Stimulated activated CD4-positive, alpha-beta T cell treated with anti-CD3 and anti-CD28 coated beads, Interleukin-1b, Interleukin-23, amount 100 ng/mL, for 4 hours (primary cell): ENCODE data around the gene WASF3.

Experiments
- DNase-seq, 2 donors: peaks; one replicate each; pipeline ENCODE4 v3.0.0-alpha.2; 2020; ENCODE audit warnings: low read depth in 2 of 2

The WASF3 gene

DNA sequence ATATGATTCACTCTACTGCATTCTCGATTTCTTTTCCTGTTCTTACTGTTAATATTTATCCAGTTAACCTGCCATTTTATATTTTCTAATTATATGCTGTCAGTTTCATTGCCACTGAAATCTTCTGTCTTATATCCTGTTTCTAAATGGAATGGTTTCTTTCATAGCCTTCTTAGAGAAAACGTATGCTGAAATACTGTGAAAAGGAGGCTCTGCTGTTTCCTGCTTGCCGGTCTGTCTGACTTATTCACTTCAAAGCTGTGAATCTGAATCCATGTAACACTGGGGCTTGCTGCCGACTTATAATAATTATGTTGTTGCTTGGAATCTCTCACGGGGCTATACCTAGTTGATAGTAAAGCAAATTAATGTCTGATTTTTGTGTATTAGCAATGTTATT is 123.1 kb downstream of the WASF3 start:
- DNase-seq = no peak

DNA sequence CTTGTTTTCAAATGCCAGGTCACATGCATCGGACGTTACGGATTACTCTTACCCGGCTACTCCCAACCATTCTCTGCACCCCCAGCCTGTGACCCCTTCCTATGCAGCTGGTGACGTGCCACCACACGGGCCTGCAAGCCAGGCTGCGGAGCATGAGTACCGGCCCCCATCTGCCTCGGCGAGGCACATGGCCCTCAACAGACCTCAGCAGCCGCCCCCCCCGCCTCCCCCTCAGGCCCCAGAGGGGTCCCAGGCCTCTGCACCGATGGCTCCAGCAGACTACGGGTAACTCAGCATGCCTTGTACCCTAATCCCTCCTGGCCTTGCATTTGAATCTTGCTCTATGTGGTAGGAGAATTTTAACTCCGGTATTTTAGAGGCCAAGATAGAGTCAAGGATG is 123.6 kb downstream of the WASF3 start:
- no peak for DNase-seq

DNA sequence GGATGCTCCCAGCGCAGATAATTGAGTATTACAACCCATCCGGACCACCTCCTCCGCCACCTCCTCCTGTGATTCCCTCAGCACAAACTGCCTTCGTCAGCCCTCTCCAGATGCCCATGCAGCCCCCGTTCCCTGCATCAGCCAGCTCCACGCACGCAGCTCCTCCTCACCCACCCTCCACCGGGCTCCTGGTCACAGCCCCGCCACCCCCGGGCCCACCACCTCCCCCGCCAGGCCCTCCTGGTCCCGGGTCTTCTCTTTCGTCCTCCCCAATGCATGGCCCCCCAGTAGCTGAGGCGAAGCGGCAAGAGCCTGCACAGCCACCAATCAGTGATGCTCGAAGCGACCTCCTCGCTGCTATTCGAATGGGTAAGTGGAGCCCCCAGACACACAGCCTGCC is 125.1 kb downstream of the WASF3 start:
- no peak for DNase-seq

DNA sequence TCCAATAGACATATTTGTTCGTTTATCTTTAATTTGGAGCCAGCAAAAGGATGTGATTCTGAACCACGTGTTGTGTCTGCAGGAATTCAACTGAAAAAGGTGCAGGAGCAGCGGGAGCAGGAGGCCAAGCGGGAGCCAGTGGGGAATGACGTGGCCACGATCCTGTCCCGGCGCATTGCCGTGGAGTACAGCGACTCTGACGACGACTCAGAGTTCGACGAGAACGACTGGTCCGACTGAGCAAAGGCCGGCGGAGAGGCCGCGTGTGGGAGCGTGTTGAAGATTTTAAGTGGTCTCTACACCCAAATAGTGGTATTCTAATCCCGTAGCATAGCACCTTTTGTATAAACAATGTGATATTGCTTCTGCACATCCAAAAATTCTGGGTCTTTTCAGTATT is 128.1 kb downstream of the WASF3 start:
- no peak for DNase-seq

DNA sequence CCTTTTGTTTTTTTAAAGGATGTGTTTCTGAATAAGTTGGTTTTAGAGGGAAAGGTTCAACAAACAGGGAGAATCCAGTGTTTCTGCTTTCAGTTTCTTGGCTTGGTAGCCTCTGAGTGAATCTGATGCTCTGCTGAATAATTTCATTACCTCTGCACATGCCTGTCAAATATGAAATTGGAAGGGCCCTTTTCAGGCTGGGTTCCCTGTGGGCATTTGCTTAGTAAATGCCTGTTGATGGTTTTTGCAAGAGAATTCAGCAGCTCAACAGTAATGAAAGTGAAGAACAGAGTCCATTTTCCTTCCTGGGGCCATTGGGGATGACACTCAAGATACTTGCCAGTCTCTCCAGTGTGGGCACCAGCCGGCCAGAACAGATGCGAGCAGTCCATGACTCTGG is 128.8 kb downstream of the WASF3 start:
- no peak for DNase-seq

DNA sequence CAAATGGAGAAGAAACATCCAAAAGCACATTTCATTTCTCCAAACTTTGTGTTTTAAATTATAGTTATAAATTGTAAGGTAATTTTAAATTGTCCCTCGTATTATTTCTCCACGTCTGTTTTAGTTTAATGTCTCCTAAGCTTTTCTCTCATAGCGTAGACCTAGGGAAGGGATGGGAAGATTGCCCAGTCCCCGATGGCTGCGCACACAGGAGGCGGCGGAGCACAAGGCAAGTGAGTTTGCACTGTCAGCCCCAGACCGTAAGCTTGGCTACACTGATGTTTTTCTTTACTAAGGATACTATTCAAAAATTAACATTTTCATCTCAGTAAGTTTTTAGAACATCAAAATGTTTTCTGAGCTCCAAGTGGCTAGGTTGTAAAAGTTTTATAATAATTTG is 130.8 kb downstream of the WASF3 start:
- DNase-seq = no peak

DNA sequence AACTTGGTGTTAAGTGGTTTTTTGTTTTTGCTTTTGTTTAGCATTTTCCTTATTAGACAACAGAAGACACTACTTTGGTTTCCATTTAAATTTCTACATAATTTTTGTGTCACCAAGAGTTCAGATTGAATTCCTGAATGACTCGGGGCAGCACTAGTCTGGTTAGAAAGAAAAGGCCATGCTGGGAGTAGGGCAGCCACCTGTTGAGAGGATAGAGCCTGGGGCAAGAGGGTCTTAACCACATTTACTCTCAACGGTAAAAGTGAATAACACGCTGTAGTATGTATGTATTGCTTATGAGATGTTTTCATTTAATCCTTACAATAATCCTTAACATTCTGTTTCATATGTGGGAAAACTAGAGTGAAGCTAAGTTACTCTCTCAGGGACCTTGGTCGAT is 131.5 kb downstream of the WASF3 start:
- no peak for DNase-seq

DNA sequence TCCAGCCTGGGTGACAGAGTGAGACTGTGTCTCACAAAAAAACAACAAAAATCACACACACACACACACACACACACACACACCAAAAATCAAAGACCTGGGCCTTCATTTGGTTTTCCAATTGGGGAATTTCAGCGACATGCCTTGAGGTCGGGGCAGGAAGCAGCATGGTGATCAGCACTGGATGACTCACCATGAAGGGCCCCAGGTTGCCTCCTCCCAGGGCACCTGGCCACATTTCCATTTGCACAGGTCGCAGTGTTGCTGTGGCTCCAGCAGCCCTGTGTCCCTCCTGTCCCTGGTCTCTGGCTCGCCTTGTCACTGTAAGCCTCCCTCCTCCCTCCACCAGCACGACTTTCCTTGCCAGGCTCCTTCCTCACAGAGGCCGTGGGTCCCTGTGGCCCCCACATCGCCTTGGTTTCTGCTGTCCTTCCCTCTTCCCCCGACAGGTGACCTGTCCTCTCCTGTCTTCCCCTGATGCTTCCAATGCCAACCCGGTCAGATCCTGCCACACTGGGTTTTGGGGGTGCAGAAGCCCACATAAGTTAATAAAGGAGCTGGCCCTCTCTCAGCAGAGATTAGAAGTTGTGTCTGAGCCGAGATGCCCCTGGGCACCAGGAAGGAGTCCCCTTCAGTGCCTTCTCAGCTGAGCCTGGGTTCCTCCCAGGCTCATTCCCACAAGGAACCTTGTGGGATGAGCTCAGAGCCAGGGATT is 136.4 kb downstream of the WASF3 start:
- no peak for DNase-seq

DNA sequence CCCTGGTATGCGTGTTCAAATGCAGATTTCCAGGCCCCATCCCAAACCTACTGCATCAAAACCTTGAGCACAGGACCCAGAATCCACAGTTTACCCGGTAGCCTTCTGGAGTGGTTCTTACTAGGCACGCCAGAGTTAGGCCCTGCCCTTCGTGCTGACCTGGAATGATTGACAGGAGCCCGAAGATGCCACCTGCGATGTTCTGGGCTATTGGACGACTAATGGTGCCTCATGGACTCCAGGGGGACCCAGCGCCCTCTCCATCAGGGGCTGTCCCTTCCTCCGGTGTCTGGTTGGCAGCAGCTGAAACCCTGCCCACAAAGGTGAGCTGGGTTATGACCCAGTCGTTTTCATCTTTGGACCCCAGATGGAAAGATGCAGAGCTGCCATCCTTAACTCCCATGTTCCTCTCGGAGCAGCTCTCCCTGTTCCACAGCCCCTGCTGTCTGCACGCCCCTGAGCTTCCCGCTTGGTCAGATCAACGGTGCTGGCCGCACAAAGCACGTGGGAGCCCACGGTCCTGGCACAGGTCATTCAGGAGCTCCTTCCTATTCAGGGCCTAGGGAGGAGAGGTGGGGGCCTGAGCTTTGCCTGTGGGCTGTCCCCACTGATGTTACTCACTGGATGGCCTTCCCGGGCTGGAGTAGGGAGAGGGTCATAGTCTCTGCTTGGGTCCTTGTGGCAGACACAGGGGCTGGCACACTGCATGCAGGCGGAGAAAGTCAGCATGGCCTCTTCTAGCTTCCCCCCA is 137.3 kb downstream of the WASF3 start:
- DNase-seq = no peak

DNA sequence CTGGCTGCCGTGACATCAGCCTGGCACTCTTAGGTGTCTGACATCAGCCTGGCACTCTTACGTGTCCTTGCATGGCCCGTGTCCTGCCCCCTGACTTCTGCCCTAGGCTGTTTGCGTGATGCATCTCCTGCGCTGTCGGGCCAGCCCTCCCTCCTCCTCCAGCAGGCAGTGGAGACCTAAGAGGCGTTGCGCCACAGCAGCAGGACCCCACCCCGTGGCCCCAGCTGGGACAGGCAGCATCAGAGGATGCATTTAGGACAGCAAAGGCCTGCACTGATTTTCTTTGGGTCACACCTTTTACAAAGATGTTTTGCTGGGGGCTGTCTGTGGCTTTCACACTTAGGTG is 137.8 kb downstream of the WASF3 start:
- DNase-seq = no peak

DNA sequence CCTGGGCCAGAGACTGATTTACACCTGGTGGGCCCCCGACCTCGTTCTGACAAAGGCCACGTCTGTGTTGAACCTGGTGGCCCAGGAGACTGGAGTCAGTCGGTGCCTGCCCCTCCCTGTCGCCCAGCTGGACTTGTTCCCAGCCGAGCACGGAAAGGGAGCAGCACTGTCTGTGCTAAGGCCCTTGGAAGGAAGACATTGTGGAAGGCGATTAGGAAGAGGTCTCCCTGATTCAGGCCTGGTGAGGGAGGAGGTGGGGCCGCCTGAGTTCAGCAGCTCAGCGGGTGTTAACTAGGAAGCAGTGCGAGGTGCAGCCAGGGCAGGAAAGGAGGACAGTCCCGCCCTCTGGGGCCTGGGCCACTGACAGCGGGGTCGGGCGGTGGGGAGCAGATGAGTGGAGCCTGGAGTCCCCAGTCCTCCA is 138.4 kb downstream of the WASF3 start:
- no peak for DNase-seq

DNA sequence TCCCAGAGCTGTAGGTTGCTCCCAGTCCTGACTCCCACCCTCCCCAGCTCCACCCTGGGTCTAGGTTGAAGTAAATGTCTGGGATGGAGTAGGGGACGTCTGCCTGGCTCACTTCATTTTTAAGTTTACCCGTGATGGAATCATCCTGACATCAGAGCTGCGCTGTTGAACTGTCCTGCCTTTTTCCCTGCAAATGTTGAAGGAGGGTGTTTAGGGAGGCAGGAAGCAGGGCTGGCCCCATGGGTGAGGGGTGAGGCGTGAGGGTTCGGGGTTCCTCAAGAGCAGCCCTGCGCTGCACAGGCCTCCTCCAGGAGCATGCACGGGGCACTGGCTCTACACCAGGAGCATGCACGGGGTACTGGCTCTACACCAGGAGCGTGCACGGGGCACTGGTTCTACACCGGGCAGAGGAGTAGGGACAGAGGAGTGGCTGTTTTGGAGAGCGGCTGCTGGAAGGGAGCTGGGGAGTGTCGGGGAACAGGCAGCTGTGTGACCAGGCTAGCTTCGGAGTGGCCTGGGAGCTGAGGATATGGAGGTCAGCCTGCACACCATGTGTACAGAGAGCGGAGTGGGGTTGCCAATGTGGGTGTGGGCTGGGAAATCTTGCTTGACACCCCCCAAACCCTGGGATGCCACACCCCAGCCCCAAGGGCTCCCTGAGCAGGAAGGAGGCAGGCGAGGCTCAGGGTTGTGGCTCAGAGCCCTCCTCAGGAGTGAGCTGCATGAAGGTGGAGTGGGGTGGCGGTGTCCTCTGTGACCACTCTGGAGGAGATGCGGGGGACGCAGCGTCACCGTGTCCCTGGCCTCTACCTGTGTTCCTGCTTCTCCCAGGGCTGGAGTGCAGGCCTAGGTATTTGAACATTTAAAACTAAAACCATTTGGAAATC is 139.8 kb downstream of the WASF3 start:
- DNase-seq = no peak

DNA sequence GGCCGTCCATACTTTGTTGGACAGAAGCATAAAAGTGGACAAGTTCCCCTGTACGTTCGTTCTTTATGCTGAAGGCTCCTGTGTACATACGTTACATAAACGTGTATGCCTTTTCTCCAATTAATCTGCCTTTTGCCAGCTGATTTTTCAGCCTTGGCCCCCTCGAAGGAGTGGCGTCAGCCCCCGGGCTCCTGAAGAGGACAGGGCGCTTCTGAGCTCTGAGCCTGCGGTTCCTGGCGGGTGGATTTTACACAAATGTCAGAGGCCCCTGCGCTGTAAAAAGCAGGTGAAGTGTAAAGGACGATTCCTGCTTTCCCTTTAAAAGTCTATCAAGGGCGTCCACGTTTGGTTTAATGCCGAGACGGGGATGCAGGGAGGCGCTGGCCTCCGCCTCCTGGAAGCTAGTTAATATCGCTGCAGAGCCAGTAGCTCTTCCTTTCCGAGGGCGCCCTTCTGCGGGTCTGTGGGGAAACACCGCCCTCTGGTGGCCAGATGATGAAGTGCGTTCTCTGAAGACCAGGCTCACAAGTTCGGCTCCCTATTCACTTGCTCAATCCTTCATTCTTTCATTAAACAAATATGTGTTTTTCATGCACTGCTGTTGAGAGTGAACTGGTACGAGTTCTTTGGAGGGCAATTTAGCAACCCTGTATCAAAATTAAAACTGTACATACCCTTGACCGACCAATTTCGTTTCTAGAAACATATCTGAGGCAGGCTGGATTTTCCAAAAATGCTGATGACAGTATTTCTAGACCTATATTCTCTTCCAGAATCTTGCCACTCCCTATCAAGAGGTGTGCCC is 141.1 kb downstream of the WASF3 start:
- DNase-seq = peak; percentile 73 to 78

DNA sequence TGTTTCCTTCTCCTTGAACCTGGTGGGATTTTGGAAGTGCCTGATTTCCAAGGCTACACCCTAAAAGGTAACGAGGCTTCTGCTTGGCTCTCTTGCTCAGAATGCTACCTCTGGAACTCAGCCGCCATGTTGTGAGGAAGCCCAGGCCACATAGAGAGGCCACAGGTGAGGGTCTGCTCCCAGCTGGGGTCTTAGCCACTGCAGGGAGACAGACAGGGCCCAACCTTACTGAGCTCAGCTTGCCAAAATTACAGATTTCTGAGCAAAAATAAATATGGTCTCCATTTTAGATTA is 141.7 kb downstream of the WASF3 start:
- DNase-seq = no peak

DNA sequence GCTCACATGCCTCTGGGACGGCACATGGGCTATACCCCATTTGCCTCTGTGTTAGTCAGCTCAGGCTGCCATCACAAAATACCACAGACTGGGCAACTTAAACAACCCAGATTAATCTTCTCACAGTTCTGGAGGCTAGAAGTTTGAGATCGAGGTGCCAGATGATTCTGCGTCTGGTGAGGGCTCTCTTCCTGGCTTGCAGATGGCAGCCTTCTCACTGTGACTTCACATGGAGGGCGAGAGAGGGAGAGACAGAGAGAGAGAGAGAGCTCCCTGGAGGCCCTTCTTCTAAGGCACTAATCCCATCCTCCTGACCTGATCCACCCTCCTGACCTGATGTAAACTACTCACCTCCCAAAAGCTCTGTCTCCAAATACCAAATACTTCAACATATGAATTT is 148.1 kb downstream of the WASF3 start:
- DNase-seq = no peak

DNA sequence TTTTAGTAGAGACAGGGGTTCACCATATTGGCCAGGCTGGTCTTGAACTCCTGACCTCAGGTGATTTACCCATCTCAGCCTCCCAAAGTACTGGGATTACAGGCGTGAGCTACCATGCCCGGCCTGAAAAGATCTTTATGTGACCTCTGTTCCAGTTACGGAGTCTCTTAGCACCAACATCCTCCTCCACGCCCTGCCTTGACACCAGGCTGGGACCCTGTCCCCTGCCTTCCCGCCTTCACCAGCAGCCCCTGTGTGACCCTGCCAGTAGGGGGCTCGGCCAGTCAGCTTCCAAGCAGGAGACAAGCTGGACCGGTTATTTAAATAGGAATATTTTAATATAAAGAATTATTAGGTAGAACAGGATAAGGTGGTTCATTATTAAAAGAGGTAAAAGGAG is 148.9 kb downstream of the WASF3 start:
- no peak for DNase-seq

DNA sequence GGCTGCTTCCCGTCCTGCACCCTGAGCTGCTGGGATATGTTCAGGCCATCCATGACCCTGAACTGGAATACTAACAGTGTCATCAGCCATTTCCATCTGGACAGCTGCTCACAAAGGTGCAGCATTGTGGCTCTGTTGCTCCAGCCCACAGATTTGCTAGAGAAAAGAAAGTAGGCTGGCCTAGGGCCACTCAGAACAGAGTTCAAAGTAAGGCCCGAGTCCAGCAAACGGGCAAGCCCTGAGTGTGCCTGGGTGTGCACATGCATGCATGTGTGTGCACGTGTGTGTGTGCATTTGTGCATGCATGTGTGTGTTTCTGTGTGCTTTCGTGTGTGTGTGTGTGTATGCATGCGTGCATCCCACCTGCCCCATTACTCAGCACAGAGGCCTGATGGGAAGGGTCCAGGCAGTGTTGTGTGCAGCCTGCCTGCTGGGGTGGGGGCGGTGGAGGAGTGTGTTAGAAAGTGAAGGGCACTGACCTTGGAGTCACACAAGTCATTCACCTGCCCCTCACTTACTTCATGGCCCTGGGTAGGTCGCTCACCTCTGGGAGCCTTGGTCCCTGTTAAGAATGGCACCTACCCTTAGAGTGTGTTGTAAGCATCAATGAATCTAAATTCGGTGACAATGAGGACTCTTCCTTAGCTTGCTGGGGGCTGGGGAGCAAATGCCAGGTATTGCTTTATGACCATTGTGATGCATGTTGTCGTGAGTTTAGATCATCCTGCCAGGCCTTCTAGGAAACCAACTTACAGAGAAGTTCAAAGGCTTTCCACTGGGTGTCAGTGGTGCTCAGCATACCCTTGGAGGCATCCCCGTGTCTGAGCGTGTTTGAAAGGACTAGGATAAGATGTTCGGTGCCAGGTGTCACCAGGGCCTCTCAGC is 149.9 kb downstream of the WASF3 start:
- DNase-seq = no peak

DNA sequence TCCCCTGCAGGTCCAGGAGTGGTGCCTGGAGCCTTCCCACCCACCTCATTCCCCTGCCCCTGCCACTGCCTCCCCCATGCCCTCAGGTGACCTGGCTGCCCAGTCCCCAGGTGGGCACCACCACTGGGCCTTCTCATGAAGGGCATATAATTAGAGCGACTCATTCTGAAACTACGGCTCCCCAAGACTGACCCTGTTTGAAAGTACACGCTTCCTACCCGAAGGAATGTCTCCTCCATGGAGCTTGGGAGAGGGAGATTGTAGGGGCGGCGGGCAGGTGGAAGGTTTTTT is 150.5 kb downstream of the WASF3 start:
- DNase-seq = no peak

DNA sequence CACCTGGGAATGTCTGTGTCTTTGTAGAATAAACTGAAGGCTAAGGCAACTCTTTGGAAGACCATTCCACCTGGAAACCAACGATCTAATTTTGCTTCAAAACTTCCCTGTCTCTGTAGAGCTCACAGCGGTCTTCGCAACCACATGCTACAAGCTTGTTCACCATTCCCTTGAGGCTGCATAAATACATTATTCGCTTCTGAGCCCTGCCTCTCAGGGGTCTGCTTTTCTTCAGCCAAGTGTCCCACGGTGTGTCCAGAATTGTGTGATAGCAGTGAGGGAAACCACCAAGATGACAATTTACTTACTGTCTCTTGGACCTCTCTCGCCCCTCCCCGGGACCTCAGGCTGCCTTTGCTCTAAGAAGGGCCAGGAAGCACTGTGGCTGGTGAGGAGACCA is 152.0 kb downstream of the WASF3 start:
- no peak for DNase-seq

DNA sequence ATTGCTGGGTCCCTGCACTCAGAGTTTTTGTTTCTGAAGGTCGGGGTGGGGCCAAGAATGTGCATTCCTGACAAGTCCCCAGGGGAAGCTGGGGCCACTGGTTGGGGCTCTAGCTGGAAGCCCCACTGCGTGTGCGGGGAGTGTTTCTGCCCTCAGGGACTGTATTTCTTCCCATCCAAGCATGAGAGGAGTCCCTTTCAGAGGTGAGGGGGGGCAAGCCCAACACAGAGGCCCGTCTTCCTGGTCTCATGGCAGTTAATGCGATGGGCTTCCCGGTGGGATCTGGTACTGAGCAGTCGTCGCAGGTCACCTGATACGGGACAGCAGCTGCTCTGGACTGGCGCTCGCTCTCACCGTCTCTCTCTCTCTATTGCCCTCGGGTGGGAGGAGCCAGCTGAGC is 152.7 kb downstream of the WASF3 start:
- no peak for DNase-seq

DNA sequence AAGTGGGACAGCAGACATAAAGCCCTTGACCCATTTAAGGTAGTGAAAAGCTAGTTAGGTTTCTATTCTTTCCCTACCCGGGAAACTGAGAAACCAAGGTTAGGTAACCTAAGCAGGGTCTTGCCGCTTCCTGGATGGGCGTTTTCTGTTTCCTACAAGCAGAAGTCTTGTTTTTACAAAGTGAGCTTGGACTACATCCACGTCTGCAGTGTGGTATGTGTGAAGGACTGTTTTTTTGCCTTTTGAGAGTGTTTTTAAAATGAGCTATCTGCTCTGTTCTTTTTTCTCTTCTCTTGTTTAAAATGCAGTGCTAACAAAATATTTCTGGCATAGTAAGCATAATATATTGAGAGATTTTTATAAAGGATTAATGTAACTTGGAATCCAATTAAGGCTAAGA is 153.7 kb downstream of the WASF3 start:
- DNase-seq = no peak
